Keratinocyte (primary cell): ENCODE results near the gene BAIAP2. TPM values are rescaled to one million over a fixed set of nuclear protein-coding genes. Genes with fewer than 3 reads are reported as not detected.

Source experiments
- DNase-seq: peaks from one replicate; pipeline ENCODE4 v3.0.0-alpha.2; 2011; ENCODE audit warnings: low read depth, missing footprints, low spot score
- FAIRE-seq: peaks from 2 replicates; lab custom pipeline; 2011; peaks lifted over from hg19 to GRCh38; lab: Jason Lieb, UNC
- H2AFZ ChIP-seq: 2 replicates; pipeline ENCODE4 v1.6.0; 2012; ENCODE audit warnings: low read length, control low read depth, inconsistent platforms; ENCODE audit not compliant: control insufficient read depth
- H3K27ac ChIP-seq: 2 replicates; pipeline ENCODE4 v1.5.1; 2011; ENCODE audit warnings: low read length; ENCODE audit not compliant: control insufficient read depth, insufficient read depth
- H3K27me3 ChIP-seq: 3 replicates; pipeline ENCODE4 v1.6.0; 2011; ENCODE audit warnings: low read length; ENCODE audit not compliant: control insufficient read depth, insufficient read depth; ENCODE audit errors: extremely low read depth
- H3K36me3 ChIP-seq, 2 experiments: 2 replicates in 1 of 2; 3 replicates in 1 of 2; pipeline ENCODE4 v1.5.1; 2011; ENCODE audit warnings: low read length in 2 of 2, mild to moderate bottlenecking in 1 of 2; ENCODE audit not compliant: control insufficient read depth in 2 of 2, insufficient read depth in 2 of 2; ENCODE audit errors: extremely low read depth in 1 of 2
- H3K4me1 ChIP-seq: 3 replicates; pipeline ENCODE4 v1.5.1; 2011; ENCODE audit warnings: low read length; ENCODE audit not compliant: control insufficient read depth, insufficient read depth; ENCODE audit errors: extremely low read depth
- H3K4me2 ChIP-seq: 3 replicates; pipeline ENCODE4 v1.6.0; 2011; ENCODE audit warnings: low read depth, low read length; ENCODE audit not compliant: control insufficient read depth, insufficient read depth; ENCODE audit errors: extremely low read depth
- H3K4me3 ChIP-seq, 3 experiments: fragments of 200-600 bp in 1 of 3; sonication (generic) in 1 of 3; 2 replicates in 2 of 3; 3 replicates in 1 of 3; pipeline ENCODE4 v1.5.1; 2011 to 2016; ENCODE audit warnings: low read length in 3 of 3, mild to moderate bottlenecking in 3 of 3, control low read depth in 2 of 3, inconsistent platforms in 1 of 3, low read depth in 1 of 3, mixed read lengths in 1 of 3, mixed run types in 1 of 3, moderate library complexity in 1 of 3; ENCODE audit not compliant: control insufficient read depth in 2 of 3, insufficient read depth in 2 of 3; ENCODE audit errors: extremely low read depth in 1 of 3
- H3K79me2 ChIP-seq: 2 replicates; pipeline ENCODE4 v1.6.0; 2012; ENCODE audit warnings: low read length; ENCODE audit not compliant: control insufficient read depth, insufficient read depth
- H3K9ac ChIP-seq: 3 replicates; pipeline ENCODE4 v1.6.0; 2011; ENCODE audit warnings: low read length; ENCODE audit not compliant: control insufficient read depth, insufficient read depth; ENCODE audit errors: extremely low read depth
- H3K9me1 ChIP-seq: 3 replicates; pipeline ENCODE4 v1.6.0; 2011; ENCODE audit warnings: low read length; ENCODE audit not compliant: control insufficient read depth, insufficient read depth; ENCODE audit errors: extremely low read depth
- H3K9me3 ChIP-seq: 2 replicates; pipeline ENCODE4 v1.5.1; 2012; ENCODE audit warnings: low read depth, low read length; ENCODE audit not compliant: control insufficient read depth
- H4K20me1 ChIP-seq: 3 replicates; pipeline ENCODE4 v1.6.0; 2011; ENCODE audit warnings: low read length; ENCODE audit not compliant: control insufficient read depth, insufficient read depth; ENCODE audit errors: extremely low read depth
- CTCF ChIP-seq, 3 experiments: IDR thresholded peaks in 1 of 3; conservative IDR thresholded peaks in 1 of 3; optimal IDR thresholded peaks in 1 of 3; 2 replicates in 2 of 3; 3 replicates in 1 of 3; pipeline versions ENCODE3 to v1.5.1; 2011; ENCODE audit warnings: low read length in 3 of 3, mild to moderate bottlenecking in 3 of 3, moderate library complexity in 2 of 3, control low read depth in 1 of 3, inconsistent platforms in 1 of 3; ENCODE audit not compliant: insufficient read depth in 2 of 3; ENCODE audit errors: extremely low read depth in 1 of 3
- EZH2 ChIP-seq: IDR thresholded peaks from one replicate; pipeline ENCODE4 v1.6.1; 2012; ENCODE audit warnings: inconsistent platforms, mild to moderate bottlenecking, low read length, moderate library complexity
- dilution Hi-C: fragments of 300-500 bp; cut with MboI; formaldehyde crosslinking; loops from one replicate; pipeline ENCODE4 v1.7.0; 2020; ENCODE audit warnings: low sequenced_read_pairs; ENCODE audit not compliant: extremely low pct_ligation_motif_present
- polyA plus RNA-seq, 5 experiments: library from polyadenylated mRNA; depleted of rRNA in 3 of 5; stranded (reverse) in 3 of 5; stranded (forward) in 1 of 5; unstranded in 1 of 5; fragments of >200 nt; gene quantifications; 1 replicate in 1 of 5; 2 replicates in 3 of 5; 3 replicates in 1 of 5; pipeline versions ENCODE4 v1.2.1 to v1.2.3, GENCODE V29; 2011 to 2012; ENCODE audit warnings: missing spikeins in 2 of 5, low read depth in 1 of 5, low replicate concordance in 1 of 5

BAIAP2 gene
- polyA plus RNA-seq, 1 donor (not counting 4 experiments of a cell fraction or from before 2014, with no cell fraction given): 56.7 TPM

- peaks cover 8% of the 10 kb centered on the region for H3K9me1 ChIP-seq
- no peaks in the 10 kb centered on the region for H4K20me1 ChIP-seq
- H3K4me1 ChIP-seq: peaks cover 62% of the 10 kb centered on the region
- peaks cover 24 to 51% of the 10 kb centered on the region in 2 experiments for H3K36me3 ChIP-seq
- dilution Hi-C loops: no loop called here
- H3K79me2 ChIP-seq: peaks cover 4% of the 10 kb centered on the region
- DNase-seq (no peak), FAIRE-seq (no peak)
- no peaks in the 10 kb centered on the region for H3K27me3 ChIP-seq
- H2AFZ ChIP-seq: no peak overlapping the region
- H3K9me3 ChIP-seq: no peaks in the 10 kb centered on the region
- H3K9ac ChIP-seq: peak overlapping the region; percentile 89
- peak overlapping the region; percentile 75 for H3K27ac ChIP-seq
- H3K4me2 ChIP-seq: peak overlapping the region; percentile 48
- no peak overlapping the region for H3K4me3 ChIP-seq
- TF ChIP-seq EZH2: no peak
- TF ChIP-seq CTCF (optimal IDR thresholded peaks at IDR 0.05 in 1 of 3, IDR thresholded peaks at IDR 0.05 in 1 of 3, conservative IDR thresholded peaks at IDR 0.05 in 1 of 3; ENCODE audit: extremely low read depth in 1 of 3, insufficient read depth in 2 of 3, low read length in 3 of 3): no peak
Observed at GRCh38 chr17:81096741-81097133, 61.8 kb downstream of the BAIAP2 start.

- no peak overlapping the region for H2AFZ ChIP-seq
- peak overlapping the region in 1 of 3 experiments; percentile 1 for H3K4me3 ChIP-seq
Observed at GRCh38 chr17:81097134-81097942, 62.4 kb downstream of the BAIAP2 start.

More at GRCh38 chr17:81097134-81097942, 62.4 kb downstream of the BAIAP2 start:
- peak overlapping the region; percentile 75 for H3K27ac ChIP-seq
- peaks cover 8% of the 10 kb centered on the region for H3K9me1 ChIP-seq
- H3K27me3 ChIP-seq: no peaks in the 10 kb centered on the region
- peak; percentile 40 to 82 (median 70) for TF ChIP-seq CTCF (optimal IDR thresholded peaks at IDR 0.05 in 1 of 3, IDR thresholded peaks at IDR 0.05 in 1 of 3, conservative IDR thresholded peaks at IDR 0.05 in 1 of 3; ENCODE audit: extremely low read depth in 1 of 3, insufficient read depth in 2 of 3, low read length in 3 of 3)
- TF ChIP-seq EZH2: no peak
- H3K9ac ChIP-seq: peak overlapping the region; percentile 89
- H3K4me1 ChIP-seq: peaks cover 56% of the 10 kb centered on the region
- H3K4me2 ChIP-seq: peak overlapping the region; percentile 48
- no peaks in the 10 kb centered on the region for H3K9me3 ChIP-seq
- no peaks in the 10 kb centered on the region for H4K20me1 ChIP-seq
- H3K36me3 ChIP-seq: peaks cover 27 to 49% of the 10 kb centered on the region in 2 experiments
- peaks cover 4% of the 10 kb centered on the region for H3K79me2 ChIP-seq
- dilution Hi-C loops: no loop called here
- DNase-seq (no peak), FAIRE-seq (no peak)
